ENCODE data around the gene ADA.
"Not testable (repeated sequence)": the region's sequence is repeated elsewhere in the genome, so short reads cannot be mapped to it uniquely, and the experiment has no call there.

Gene ADA

GRCh38 chr20:44597930-44598329, 53.6 kb downstream of the ADA start:
- H3K9ac ChIP-seq (ENCODE audit: low read length in 5 of 5), result peak overlapping the region in 3 of 5 donors; percentile 54 to 81 (median 57)
- H3K36me3 ChIP-seq (ENCODE audit: control insufficient read depth in 5 of 5, insufficient read depth in 5 of 5, low read length in 5 of 5), result no peaks in the 10 kb centered on the region
- H3K27me3 ChIP-seq (ENCODE audit: control insufficient read depth in 5 of 5, insufficient read depth in 4 of 5, low read length in 5 of 5), result no peaks in the 10 kb centered on the region
- peaks cover 20 to 86% (median 73%) of the 10 kb centered on the region in 5 donors for H3K4me1 ChIP-seq (ENCODE audit: control insufficient read depth in 5 of 5, insufficient read depth in 5 of 5, low read length in 5 of 5)
- peak overlapping the region; percentile 93 for H3K27ac ChIP-seq (ENCODE audit: low read depth, low read length)
- H3K9me3 ChIP-seq (ENCODE audit: control insufficient read depth in 5 of 5, low read length in 5 of 5), result no peaks in the 10 kb centered on the region
- H3K4me3 ChIP-seq (ENCODE audit: low read depth in 1 of 5, low read length in 5 of 5), result peak overlapping the region in 2 of 5 donors; percentile 31 to 45

GRCh38 chr20:44597516-44597915, 54.0 kb downstream of the ADA start:
- H3K27me3 ChIP-seq (ENCODE audit: control insufficient read depth in 5 of 5, insufficient read depth in 4 of 5, low read length in 5 of 5), result no peaks in the 10 kb centered on the region
- peaks cover 0 to 2% (median under 1%) of the 10 kb centered on the region in 5 donors for H3K36me3 ChIP-seq (ENCODE audit: control insufficient read depth in 5 of 5, insufficient read depth in 5 of 5, low read length in 5 of 5)
- H3K4me3 ChIP-seq (ENCODE audit: low read depth in 1 of 5, low read length in 5 of 5), result peak overlapping the region in 1 of 5 donors; percentile 45
- peak overlapping the region in 1 of 5 donors; percentile 57 for H3K9ac ChIP-seq (ENCODE audit: low read length in 5 of 5)
- H3K4me1 ChIP-seq (ENCODE audit: control insufficient read depth in 5 of 5, insufficient read depth in 5 of 5, low read length in 5 of 5), result peaks cover 20 to 82% (median 69%) of the 10 kb centered on the region in 5 donors
- peak overlapping the region; percentile 93 for H3K27ac ChIP-seq (ENCODE audit: low read depth, low read length)
- H3K9me3 ChIP-seq (ENCODE audit: control insufficient read depth in 5 of 5, low read length in 5 of 5), result no peaks in the 10 kb centered on the region

GRCh38 chr20:44596876-44597275, 54.6 kb downstream of the ADA start:
- H3K4me1 ChIP-seq (ENCODE audit: control insufficient read depth in 5 of 5, insufficient read depth in 5 of 5, low read length in 5 of 5), result peaks cover 17 to 76% (median 63%) of the 10 kb centered on the region in 5 donors
- H3K4me3 ChIP-seq (ENCODE audit: low read depth in 1 of 5, low read length in 5 of 5), result no peak overlapping the region
- H3K36me3 ChIP-seq (ENCODE audit: control insufficient read depth in 5 of 5, insufficient read depth in 5 of 5, low read length in 5 of 5), result peaks cover 0 to 9% (median 7%) of the 10 kb centered on the region in 5 donors
- peak overlapping the region; percentile 93 for H3K27ac ChIP-seq (ENCODE audit: low read depth, low read length)
- no peaks in the 10 kb centered on the region for H3K9me3 ChIP-seq (ENCODE audit: control insufficient read depth in 5 of 5, low read length in 5 of 5)
- no peak overlapping the region for H3K9ac ChIP-seq (ENCODE audit: low read length in 5 of 5)
- no peaks in the 10 kb centered on the region for H3K27me3 ChIP-seq (ENCODE audit: control insufficient read depth in 5 of 5, insufficient read depth in 4 of 5, low read length in 5 of 5)

GRCh38 chr20:44596010-44596409, 55.5 kb downstream of the ADA start:
- Histone ChIP-seq H3K27ac (ENCODE audit: low read depth, low read length) (no peak overlapping the region), H3K4me1 (ENCODE audit: control insufficient read depth in 5 of 5, insufficient read depth in 5 of 5, low read length in 5 of 5) (peaks cover 10 to 67% (median 54%) of the 10 kb centered on the region in 5 donors), H3K9me3 (ENCODE audit: control insufficient read depth in 5 of 5, low read length in 5 of 5) (no peaks in the 10 kb centered on the region), H3K36me3 (ENCODE audit: control insufficient read depth in 5 of 5, insufficient read depth in 5 of 5, low read length in 5 of 5) (peaks cover 0 to 15% (median 13%) of the 10 kb centered on the region in 5 donors), H3K9ac (ENCODE audit: low read length in 5 of 5) (no peak overlapping the region), H3K4me3 (ENCODE audit: low read depth in 1 of 5, low read length in 5 of 5) (no peak overlapping the region), H3K27me3 (ENCODE audit: control insufficient read depth in 5 of 5, insufficient read depth in 4 of 5, low read length in 5 of 5) (no peaks in the 10 kb centered on the region)

GRCh38 chr20:44594730-44595129, 56.8 kb downstream of the ADA start:
- no peaks in the 10 kb centered on the region for H3K9me3 ChIP-seq (ENCODE audit: control insufficient read depth in 5 of 5, low read length in 5 of 5)
- H3K9ac ChIP-seq (ENCODE audit: low read length in 5 of 5), result peak overlapping the region in 1 of 5 donors; percentile 28
- H3K4me3 ChIP-seq (ENCODE audit: low read depth in 1 of 5, low read length in 5 of 5), result no peak overlapping the region
- H3K27ac ChIP-seq (ENCODE audit: low read depth, low read length), result peak overlapping the region; percentile 58
- H3K27me3 ChIP-seq (ENCODE audit: control insufficient read depth in 5 of 5, insufficient read depth in 4 of 5, low read length in 5 of 5), result no peaks in the 10 kb centered on the region
- H3K36me3 ChIP-seq (ENCODE audit: control insufficient read depth in 5 of 5, insufficient read depth in 5 of 5, low read length in 5 of 5), result peaks cover 0 to 26% (median 22%) of the 10 kb centered on the region in 5 donors
- H3K4me1 ChIP-seq (ENCODE audit: control insufficient read depth in 5 of 5, insufficient read depth in 5 of 5, low read length in 5 of 5), result peaks cover 5 to 55% (median 41%) of the 10 kb centered on the region in 5 donors

GRCh38 chr20:44593751-44594150, 57.7 kb downstream of the ADA start:
- no peak overlapping the region for H3K4me3 ChIP-seq (ENCODE audit: low read depth in 1 of 5, low read length in 5 of 5)
- H3K27ac ChIP-seq (ENCODE audit: low read depth, low read length), result peak overlapping the region; percentile 58
- no peaks in the 10 kb centered on the region for H3K27me3 ChIP-seq (ENCODE audit: control insufficient read depth in 5 of 5, insufficient read depth in 4 of 5, low read length in 5 of 5)
- H3K36me3 ChIP-seq (ENCODE audit: control insufficient read depth in 5 of 5, insufficient read depth in 5 of 5, low read length in 5 of 5), result peaks cover 0 to 28% (median 22%) of the 10 kb centered on the region in 5 donors
- no peak overlapping the region for H3K9ac ChIP-seq (ENCODE audit: low read length in 5 of 5)
- peaks cover 5 to 45% (median 32%) of the 10 kb centered on the region in 5 donors for H3K4me1 ChIP-seq (ENCODE audit: control insufficient read depth in 5 of 5, insufficient read depth in 5 of 5, low read length in 5 of 5)
- no peaks in the 10 kb centered on the region for H3K9me3 ChIP-seq (ENCODE audit: control insufficient read depth in 5 of 5, low read length in 5 of 5)

GRCh38 chr20:44592366-44592765, 59.1 kb downstream of the ADA start:
- H3K4me1 ChIP-seq (ENCODE audit: control insufficient read depth in 5 of 5, insufficient read depth in 5 of 5, low read length in 5 of 5), result peaks cover 3 to 32% (median 18%) of the 10 kb centered on the region in 5 donors

GRCh38 chr20:44590980-44591778, 60.3 kb downstream of the ADA start:
- no peak overlapping the region for H3K27ac ChIP-seq (ENCODE audit: low read depth, low read length)
- H3K36me3 ChIP-seq (ENCODE audit: control insufficient read depth in 5 of 5, insufficient read depth in 5 of 5, low read length in 5 of 5), result peaks cover 0 to 28% (median 22%) of the 10 kb centered on the region in 5 donors
- H3K4me3 ChIP-seq (ENCODE audit: low read depth in 1 of 5, low read length in 5 of 5), result no peak overlapping the region
- H3K4me1 ChIP-seq (ENCODE audit: control insufficient read depth in 5 of 5, insufficient read depth in 5 of 5, low read length in 5 of 5), result peaks cover 5 to 32% (median 25%) of the 10 kb centered on the region in 5 donors
- no peaks in the 10 kb centered on the region for H3K9me3 ChIP-seq (ENCODE audit: control insufficient read depth in 5 of 5, low read length in 5 of 5)
- H3K27me3 ChIP-seq (ENCODE audit: control insufficient read depth in 5 of 5, insufficient read depth in 4 of 5, low read length in 5 of 5), result no peaks in the 10 kb centered on the region
- H3K9ac ChIP-seq (ENCODE audit: low read length in 5 of 5), result no peak overlapping the region

More at GRCh38 chr20:44592366-44592765, 59.1 kb downstream of the ADA start:
- H3K9ac ChIP-seq (ENCODE audit: low read length in 5 of 5), result no peak overlapping the region
- H3K27me3 ChIP-seq (ENCODE audit: control insufficient read depth in 5 of 5, insufficient read depth in 4 of 5, low read length in 5 of 5), result no peaks in the 10 kb centered on the region
- no peaks in the 10 kb centered on the region for H3K9me3 ChIP-seq (ENCODE audit: control insufficient read depth in 5 of 5, low read length in 5 of 5)
- H3K4me3 ChIP-seq (ENCODE audit: low read depth in 1 of 5, low read length in 5 of 5), result no peak overlapping the region
- H3K27ac ChIP-seq (ENCODE audit: low read depth, low read length), result no peak overlapping the region
- peaks cover 0 to 28% (median 22%) of the 10 kb centered on the region in 5 donors for H3K36me3 ChIP-seq (ENCODE audit: control insufficient read depth in 5 of 5, insufficient read depth in 5 of 5, low read length in 5 of 5)

GRCh38 chr20:44589537-44589936, 62.0 kb downstream of the ADA start:
- peaks cover 0 to 28% (median 22%) of the 10 kb centered on the region in 5 donors for H3K36me3 ChIP-seq (ENCODE audit: control insufficient read depth in 5 of 5, insufficient read depth in 5 of 5, low read length in 5 of 5)
- peaks cover 2 to 37% (median 27%) of the 10 kb centered on the region in 5 donors for H3K4me1 ChIP-seq (ENCODE audit: control insufficient read depth in 5 of 5, insufficient read depth in 5 of 5, low read length in 5 of 5)

GRCh38 chr20:44588321-44588720, 63.2 kb downstream of the ADA start:
- H3K9ac ChIP-seq (ENCODE audit: low read length in 5 of 5); H3K27ac ChIP-seq (ENCODE audit: low read depth, low read length); H3K4me3 ChIP-seq (ENCODE audit: low read depth in 1 of 5, low read length in 5 of 5); H3K27me3 ChIP-seq (ENCODE audit: control insufficient read depth in 5 of 5, insufficient read depth in 4 of 5, low read length in 5 of 5); H3K9me3 ChIP-seq (ENCODE audit: control insufficient read depth in 5 of 5, low read length in 5 of 5): not testable (repeated sequence)
- Histone ChIP-seq H3K36me3 (ENCODE audit: control insufficient read depth in 5 of 5, insufficient read depth in 5 of 5, low read length in 5 of 5) (peaks cover 0 to 28% (median 22%) of the 10 kb centered on the region in 5 donors), H3K4me1 (ENCODE audit: control insufficient read depth in 5 of 5, insufficient read depth in 5 of 5, low read length in 5 of 5) (peaks cover 2 to 40% (median 27%) of the 10 kb centered on the region in 5 donors)

More at GRCh38 chr20:44589537-44589936, 62.0 kb downstream of the ADA start:
- Histone ChIP-seq H3K27me3 (ENCODE audit: control insufficient read depth in 5 of 5, insufficient read depth in 4 of 5, low read length in 5 of 5) (no peaks in the 10 kb centered on the region), H3K9ac (ENCODE audit: low read length in 5 of 5) (no peak overlapping the region), H3K27ac (ENCODE audit: low read depth, low read length) (no peak overlapping the region), H3K9me3 (ENCODE audit: control insufficient read depth in 5 of 5, low read length in 5 of 5) (no peaks in the 10 kb centered on the region), H3K4me3 (ENCODE audit: low read depth in 1 of 5, low read length in 5 of 5) (no peak overlapping the region)
